NCI-H2227 (cell line): Measurements from ENCODE around the gene USP31.
"Not testable (repeated sequence)": the region's sequence is repeated elsewhere in the genome, so short reads cannot be mapped to it uniquely, and the experiment has no call there.

Experiments used
- DNase-seq: peaks from one replicate; lab custom pipeline; 2025; ENCODE audit not compliant: unreplicated experiment; lab: John Stamatoyannopoulos, UW

Gene USP31

GRCh38 chr16:23160082-23160481 lies 10.8 kb upstream of the USP31 start:
- no peak for DNase-seq

GRCh38 chr16:23158114-23158513 lies 8.9 kb upstream of the USP31 start:
- no peak for DNase-seq

- DNase-seq: no peak
Measured at GRCh38 chr16:23156946-23157460, 7.8 kb upstream of the USP31 start.

GRCh38 chr16:23156110-23156509 lies 6.9 kb upstream of the USP31 start:
- DNase-seq: no peak

- no peak for DNase-seq
Measured at GRCh38 chr16:23155445-23156049, 6.3 kb upstream of the USP31 start.

- no peak for DNase-seq
Measured at GRCh38 chr16:23152386-23153178, 3.3 kb upstream of the USP31 start.

GRCh38 chr16:23149993-23150364 lies 727 bp upstream of the USP31 start:
- DNase-seq: no peak

GRCh38 chr16:23148513-23149266 lies 562 bp downstream of the USP31 start:
- peak; percentile 63 for DNase-seq

- DNase-seq: no peak
Measured at GRCh38 chr16:23148166-23148512, 1.1 kb downstream of the USP31 start.

- no peak for DNase-seq
Measured at GRCh38 chr16:23147666-23148065, 1.6 kb downstream of the USP31 start.

GRCh38 chr16:23146877-23147601 lies 2.2 kb downstream of the USP31 start:
- no peak for DNase-seq

GRCh38 chr16:23145608-23146007 lies 3.6 kb downstream of the USP31 start:
- DNase-seq: no peak

GRCh38 chr16:23145186-23145585 lies 4.1 kb downstream of the USP31 start:
- DNase-seq: no peak

- not testable (repeated sequence) for DNase-seq
Measured at GRCh38 chr16:23144393-23144792, 4.9 kb downstream of the USP31 start.

GRCh38 chr16:23143391-23143790 lies 5.9 kb downstream of the USP31 start:
- no peak for DNase-seq

GRCh38 chr16:23141959-23142740 lies 7.1 kb downstream of the USP31 start:
- no peak for DNase-seq

GRCh38 chr16:23141500-23141899 lies 7.8 kb downstream of the USP31 start:
- DNase-seq: no peak

GRCh38 chr16:23141033-23141432 lies 8.2 kb downstream of the USP31 start:
- no peak for DNase-seq

- no peak for DNase-seq
Measured at GRCh38 chr16:23140107-23140506, 9.1 kb downstream of the USP31 start.

GRCh38 chr16:23137818-23138217 lies 11.4 kb downstream of the USP31 start:
- no peak for DNase-seq
